A549 treated with AZD9567 at 1 μM for 4 hours (cell line): ENCODE results near the gene NDUFB6. TPM values are rescaled to one million over a fixed set of nuclear protein-coding genes. Genes with fewer than 3 reads are reported as not detected.

Experiments
- total RNA-seq: library from RNA; stranded (reverse); fragments of 200-300 nt; extraction: Qiagen RNA extraction; gene quantifications from 5 replicates; pipeline ENCODE4 v1.2.3, GENCODE V29; 2022; ENCODE audit not compliant: insufficient read depth

The NDUFB6 gene
- total RNA-seq: 69.1 to 111 TPM (median 111 TPM) in 5 replicates

DNA sequence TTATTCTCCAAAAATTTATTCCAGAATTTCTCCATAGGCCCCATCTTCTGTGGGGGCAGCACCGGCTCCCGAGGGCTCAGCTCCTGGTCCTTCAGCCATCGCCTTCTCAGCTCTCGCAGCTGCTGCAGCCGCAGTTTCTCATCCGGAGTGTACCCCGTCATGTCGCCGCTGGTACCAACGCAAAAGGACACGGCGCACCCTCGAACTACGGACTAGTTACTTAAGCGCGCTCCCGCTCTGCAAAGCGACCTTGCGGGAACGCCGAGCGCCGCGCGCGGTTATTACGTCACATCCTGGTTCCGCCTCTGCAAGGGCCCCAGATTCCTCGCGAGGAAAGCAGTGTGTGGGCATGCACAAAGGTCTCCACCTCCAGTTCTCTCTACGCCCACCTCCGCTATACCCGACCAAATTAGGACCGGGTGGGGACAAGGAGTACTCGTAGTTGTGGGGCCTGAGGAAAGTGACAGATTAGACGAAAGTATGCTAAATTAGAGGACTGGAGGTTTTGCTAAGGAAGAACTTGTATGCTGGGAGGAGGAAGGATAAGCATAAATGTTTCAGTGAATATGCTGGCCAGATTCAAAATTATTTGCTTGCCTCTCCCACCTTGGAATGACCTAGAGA lies at the start of gene NDUFB6:
Gene NDUFB6, minus strand, starts transcription at position 260 of the 624 bp plus-strand sequence. Its CDS starts 99 bp downstream, at position 161.

DNA sequence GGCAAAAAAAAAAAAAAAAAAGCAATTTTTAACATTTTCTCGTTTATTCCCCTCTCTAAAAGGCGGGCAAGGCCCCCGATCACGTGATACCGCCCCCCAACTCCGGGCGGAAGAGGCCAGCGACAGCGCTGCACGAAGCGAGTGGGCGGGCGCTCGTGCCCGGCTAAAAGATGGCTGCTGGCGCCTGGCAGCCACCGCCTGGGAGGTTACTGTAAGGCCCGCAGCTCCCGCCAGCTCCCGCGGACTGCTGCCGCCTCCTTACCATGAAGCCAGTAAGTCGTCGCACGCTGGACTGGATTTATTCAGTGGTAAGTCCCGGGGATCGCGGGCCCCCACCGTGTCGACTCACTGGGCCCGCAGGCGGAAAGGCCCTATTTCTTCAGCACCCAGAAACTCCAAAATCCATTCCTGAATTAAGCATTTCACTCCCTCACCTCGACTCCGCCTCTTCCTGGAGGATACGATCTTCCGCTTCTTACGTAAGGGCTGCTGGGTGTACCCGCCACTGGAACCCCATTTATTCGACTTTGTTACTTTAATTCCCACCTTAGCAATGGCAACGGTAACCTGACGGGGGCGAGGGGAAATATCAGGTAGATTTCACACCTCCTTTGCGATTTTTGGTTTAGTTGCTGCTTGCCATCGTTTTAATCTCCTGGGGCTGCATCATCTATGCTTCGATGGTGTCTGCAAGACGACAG lies 20.6 kb downstream of the NDUFB6 start, which contains the start of the genes SMIM27 and TOPORS:
Gene SMIM27, plus strand, starts transcription at position 156 of the 701 bp plus-strand sequence. Its CDS starts 108 bp downstream, at position 264.
Gene TOPORS, minus strand, starts transcription at position 415 of the 701 bp plus-strand sequence. Its CDS starts 150 bp downstream, at position 265.

DNA sequence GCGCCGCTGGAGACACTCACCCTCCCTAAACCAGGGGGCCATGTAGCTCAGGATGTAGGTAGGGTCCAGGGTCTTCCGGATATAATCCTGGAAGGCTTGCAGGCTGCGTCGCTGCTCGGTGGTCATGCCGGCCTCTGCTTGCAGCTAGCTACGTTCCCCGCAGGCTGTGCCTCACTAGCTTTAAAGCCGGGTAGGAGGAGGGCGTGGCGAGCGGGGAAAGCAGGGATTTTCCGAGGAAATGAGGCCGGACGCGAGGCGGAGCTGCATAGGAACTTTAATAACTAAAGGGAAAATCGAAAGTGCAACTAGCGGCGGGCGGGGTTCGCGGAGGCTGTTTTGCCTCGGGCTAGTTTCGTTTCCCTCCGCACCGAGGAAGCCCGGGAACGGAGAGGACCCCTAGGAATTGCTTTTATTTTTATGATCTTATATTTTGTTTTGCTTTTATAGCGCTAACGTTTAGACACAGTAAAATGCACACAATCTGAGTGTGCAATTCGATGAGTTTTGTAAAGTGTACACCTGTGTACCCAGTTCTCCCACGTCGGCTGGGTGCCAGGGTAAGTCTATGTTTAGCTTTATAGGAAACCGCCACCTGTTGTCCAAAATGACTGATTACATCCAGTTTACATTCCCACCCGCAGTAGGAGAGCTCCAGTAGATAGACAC lies 46.8 kb downstream of the NDUFB6 start, which contains the start of gene RIGI:
Gene RIGI, minus strand, starts transcription at position 156 of the 666 bp plus-strand sequence. Its CDS starts 30 bp downstream, at position 126.

Other genes starting within 250 kb of the NDUFB6 start
- gene ACO1, start 188.5 kb downstream of the NDUFB6 start, total RNA-seq: 27.6 to 38.3 TPM (median 27.9 TPM) in 5 replicates
- 2.0 to 3.1 TPM (median 2.4 TPM) in 5 replicates for gene RIGI, start 47.0 kb downstream of the NDUFB6 start, total RNA-seq
- gene SMIM27, start 20.8 kb downstream of the NDUFB6 start, total RNA-seq: 2.1 to 15.7 TPM (median 14.0 TPM) in 5 replicates
- gene TOPORS, start 20.6 kb downstream of the NDUFB6 start, total RNA-seq: 11.9 to 17.4 TPM (median 13.0 TPM) in 5 replicates
- 0.01 TPM in 1 of 5 replicates, not detected in the others for gene TAF1L, start 62.5 kb upstream of the NDUFB6 start, total RNA-seq
- gene TMEM215, start 210.4 kb upstream of the NDUFB6 start, total RNA-seq: not detected in 5 replicates